GM12878 (cell line): ENCODE data around the gene BORCS5. TPM values are rescaled to one million over a fixed set of nuclear protein-coding genes. Genes with fewer than 3 reads are reported as not detected.

Source experiments
- ATAC-seq: fragments of 200-7000 bp; cut with Tn5 transposase; 3 replicates; pipeline ENCODE4 v1.9.1; 2020; ENCODE audit warnings: mild to moderate bottlenecking, moderate library complexity
- BruUV-seq: library from RNA; stranded (reverse); fragments of 400-500 nt; replicated peaks from 2 replicates; lab custom pipeline; 2021; lab: Mats Ljungman, UMichigan
- CTCF ChIA-PET: fragments of 300-600 bp; sonication (Branson Sonifier 250); formaldehyde crosslinking; extraction: SDS; loops from one replicate; lab custom pipeline; 2021; ENCODE audit warnings: inconsistent platforms; lab: Yijun Ruan, JAX
- POLR2A ChIA-PET: fragments of 350-600 bp; formaldehyde crosslinking; extraction: SDS; loops from one replicate; lab custom pipeline; 2021; ENCODE audit warnings: inconsistent platforms; lab: Charles Lee
- RAD21 ChIA-PET: fragments of 300-600 bp; sonication (Branson Sonifier 250); formaldehyde crosslinking; loops from one replicate; lab custom pipeline; 2023; ENCODE audit warnings: antibody characterized with exemption; ENCODE audit not compliant: unreplicated experiment; lab: Charles Lee
- SMC1A ChIA-PET: fragments of 300-600 bp; sonication (Branson Sonifier 250); formaldehyde crosslinking; loops from one replicate; lab custom pipeline; 2023; ENCODE audit not compliant: unreplicated experiment, uncharacterized antibody; lab: Charles Lee
- DNase-seq: peaks from one replicate; pipeline ENCODE4 v3.0.0-alpha.2; 2011; ENCODE audit warnings: low read depth, low spot score
- FAIRE-seq: peaks from 3 replicates; lab custom pipeline; 2011; peaks lifted over from hg19 to GRCh38; lab: Jason Lieb, UNC
- H2AFZ ChIP-seq: 2 replicates; pipeline ENCODE4 v1.6.0; 2011; ENCODE audit warnings: low read depth, low read length, control low read depth; ENCODE audit not compliant: control insufficient read depth
- H3K27ac ChIP-seq: 2 replicates; pipeline ENCODE4 v1.5.1; 2011; ENCODE audit warnings: control low read depth; ENCODE audit not compliant: control insufficient read depth, insufficient read depth
- H3K27me3 ChIP-seq, 2 experiments: replicated peaks in 1 of 2; 2 replicates each; pipeline versions ENCODE4 v1.6.0 to v1.6.1; 2011; ENCODE audit warnings: low read length in 1 of 2; ENCODE audit not compliant: control insufficient read depth in 2 of 2, insufficient read depth in 2 of 2
- H3K36me3 ChIP-seq, 2 experiments: 2 replicates each; pipeline ENCODE4 v1.5.1; 2011; ENCODE audit warnings: low read length in 1 of 2; ENCODE audit not compliant: control insufficient read depth in 2 of 2, insufficient read depth in 2 of 2
- H3K4me1 ChIP-seq: 2 replicates; pipeline ENCODE4 v1.6.1; 2011; ENCODE audit warnings: mild to moderate bottlenecking, low read length, moderate library complexity, mixed read lengths; ENCODE audit not compliant: control insufficient read depth, insufficient read depth
- H3K4me2 ChIP-seq: 2 replicates; pipeline ENCODE4 v1.6.0; 2011; ENCODE audit warnings: control low read depth; ENCODE audit not compliant: control insufficient read depth, insufficient read depth
- H3K4me3 ChIP-seq: fragments of 200-600 bp; sonication (generic); 2 replicates; pipeline ENCODE4 v1.5.1; 2016
- H3K79me2 ChIP-seq: 2 replicates; pipeline ENCODE4 v1.6.0; 2011; ENCODE audit warnings: low read length; ENCODE audit not compliant: control insufficient read depth, insufficient read depth
- H3K9ac ChIP-seq: 2 replicates; pipeline ENCODE4 v1.8.0; 2011; ENCODE audit warnings: low read length, control low read depth, mixed read lengths; ENCODE audit not compliant: control insufficient read depth, insufficient read depth
- H3K9me3 ChIP-seq: replicated peaks from 3 replicates; pipeline ENCODE4 v1.5.1; 2011; ENCODE audit warnings: mild to moderate bottlenecking, low read length; ENCODE audit not compliant: control insufficient read depth, insufficient read depth
- H4K20me1 ChIP-seq: 2 replicates; pipeline ENCODE4 v1.6.0; 2011; ENCODE audit not compliant: control insufficient read depth, insufficient read depth
- ATF7 ChIP-seq: fragments of 450-650 bp; IDR thresholded peaks from 2 replicates; pipeline ENCODE4 v1.6.1; 2016; ENCODE audit warnings: low read depth, mild to moderate bottlenecking
- CEBPB ChIP-seq, 2 experiments: fragments of 150-350 bp in 1 of 2; IDR thresholded peaks; 2 replicates each; pipeline ENCODE4 v1.6.1; 2012 to 2014; ENCODE audit warnings: low read depth in 2 of 2, low read length in 2 of 2, borderline replicate concordance in 1 of 2, inconsistent platforms in 1 of 2
- POU2F2 ChIP-seq: IDR thresholded peaks from 3 replicates; pipeline ENCODE4 v1.6.1; 2011; ENCODE audit warnings: low read depth, mild to moderate bottlenecking, low read length, borderline replicate concordance
- RAD51 ChIP-seq: fragments of 450-650 bp; IDR thresholded peaks from 2 replicates; pipeline ENCODE4 v1.6.1; 2016; ENCODE audit warnings: moderate library complexity, mild to moderate bottlenecking, inconsistent platforms
- RUNX3 ChIP-seq: IDR thresholded peaks from 2 replicates; pipeline ENCODE4 v1.6.1; 2012; ENCODE audit warnings: low read length, inconsistent platforms
- SUPT20H ChIP-seq: IDR thresholded peaks from 2 replicates; pipeline ENCODE4 v1.6.1; 2011; ENCODE audit warnings: low read depth, mild to moderate bottlenecking, low read length, moderate library complexity, borderline replicate concordance; ENCODE audit not compliant: control insufficient read depth
- ZNF622 ChIP-seq: fragments of 450-650 bp; IDR thresholded peaks from 2 replicates; pipeline ENCODE4 v1.6.1; 2017; ENCODE audit warnings: mild to moderate bottlenecking, inconsistent platforms
- WGBS: methylation state at CpG from one replicate; pipeline ENCODE4 v1.1.6; 2016; ENCODE audit warnings: low lambda C conversion rate; ENCODE audit not compliant: insufficient replicate concordance, insufficient coverage; ENCODE audit errors: missing lambda C conversion rate; 5-methylcytosine and 5-hydroxymethylcytosine counted together
- in situ Hi-C: fragments of 300-500 bp; cut with MboI; formaldehyde crosslinking; loops from 9 replicates; pipeline ENCODE4 v1.14.3; 2018; ENCODE audit warnings: mixed read lengths
- intact Hi-C: fragments of 100-400 bp; cut with micrococcal nuclease; formaldehyde crosslinking; loops from one replicate; pipeline ENCODE4 v1.14.2; 2022; ENCODE audit not compliant: unreplicated experiment
- polyA plus RNA-seq, 11 experiments: library from polyadenylated mRNA; depleted of rRNA in 4 of 11; unstranded in 6 of 11; stranded (reverse) in 5 of 11; fragments of >200 nt; fragmentation: Nextera tagmentation in 4 of 11; fragmentation: Illumina TruSeq in 1 of 11; extraction: Ambion mirVana in 4 of 11; extraction: Trizol in 1 of 11; gene quantifications; 1 replicate in 1 of 11; 2 replicates in 10 of 11; pipeline versions ENCODE4 v1.2.1 to v1.2.3, GENCODE V29; 2011 to 2016; ENCODE audit warnings: inconsistent platforms in 2 of 11, missing spikeins in 2 of 11, low read depth in 1 of 11
- total RNA-seq, 4 experiments: library from RNA; depleted of rRNA in 3 of 4; stranded (reverse); fragments of >200 nt in 3 of 4; fragmentation: Illumina TruSeq in 1 of 4; extraction: Trizol in 1 of 4; gene quantifications; 2 replicates each; pipeline versions ENCODE4 v1.2.1 to v1.2.3, GENCODE V29; 2013 to 2021
- TF ChIP-seq, protein P1 (sequence below): fragments of 450-650 bp; formaldehyde crosslinking; IDR thresholded peaks from 2 replicates; pipeline ENCODE4 v1.4.0; 2022; ENCODE audit warnings: mild to moderate bottlenecking, moderate library complexity

BORCS5 gene
- total and polyA plus RNA-seq, 10 of the 15 experiments (the other 5 are each of a cell fraction or from before 2014, with no cell fraction given) = 1.4 to 39.7 (median 16.1) TPM

DNA sequence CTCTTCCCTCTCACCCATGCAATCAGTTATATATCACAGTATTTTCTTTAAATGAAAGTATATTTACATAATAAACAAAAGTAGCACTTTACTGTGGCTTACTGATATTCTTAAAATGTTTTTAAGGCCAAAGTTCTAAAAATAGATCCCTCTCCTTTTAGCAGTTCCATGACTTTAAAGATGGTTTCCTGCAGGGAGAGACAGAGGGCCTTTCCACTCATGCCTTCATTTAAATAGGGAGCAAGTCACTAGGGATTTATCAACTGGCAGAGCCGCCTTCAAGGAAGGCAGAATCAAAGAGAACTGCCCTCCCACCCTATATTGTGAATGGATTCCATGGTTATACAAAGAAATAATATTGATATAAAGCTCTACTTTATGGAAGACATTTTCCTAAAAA is 150.2 kb downstream of the BORCS5 start (continued):
- TF ChIP-seq SUPT20H (no peak), CEBPB (IDR thresholded peaks at IDR 0.05; ENCODE audit: borderline replicate concordance in 1 of 2, low read depth in 2 of 2, low read length in 2 of 2) (no peak), ATF7 (no peak), RUNX3 (no peak), POU2F2 (no peak), ZNF622 (no peak)

DNA sequence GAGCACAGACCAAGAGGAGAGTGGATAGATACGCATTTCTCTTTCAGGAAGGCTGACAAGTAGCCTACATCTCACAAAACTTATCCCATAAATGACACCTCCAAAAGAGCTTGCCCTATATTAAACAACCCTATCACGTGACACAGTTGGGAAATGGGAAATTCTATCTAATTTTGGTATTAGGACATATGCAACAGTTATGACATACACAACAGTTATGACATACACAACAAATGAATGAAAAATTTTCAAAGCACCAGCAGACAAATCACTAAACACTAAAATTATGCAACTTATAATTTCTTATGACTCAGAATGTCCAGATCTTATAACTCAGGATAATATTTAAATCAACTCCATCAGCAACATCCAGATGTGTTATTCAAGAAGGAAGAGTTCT is 151.7 kb downstream of the BORCS5 start:
- CTCF ChIA-PET = interaction anchor here (1.7 kb wide), 1 partner anchor 9 kb away, joined by 4 read pairs; no protein-coding TSS in a partner anchor
- Histone ChIP-seq H3K27ac (no peak overlapping the region), H3K4me1 (peaks cover 29% of the 10 kb centered on the region), H2AFZ (no peak overlapping the region), H3K9ac (no peak overlapping the region), H3K27me3 (no peaks in the 10 kb centered on the region), H3K4me3 (no peak overlapping the region), H4K20me1 (no peaks in the 10 kb centered on the region), H3K36me3 (peaks cover 0 to 3% of the 10 kb centered on the region in 2 experiments; a peak in 1 of 4 replicates), H3K4me2 (no peak overlapping the region), H3K9me3 (no peaks in the 10 kb centered on the region), H3K79me2 (peaks cover 37% of the 10 kb centered on the region)
- intact Hi-C loops (loop anchor here (5.0 kb wide), 2 partner anchors 54 to 194 kb away; partner anchors contain the start of gene DUSP16), in situ Hi-C loops (no loop called here)
- POLR2A ChIA-PET = interaction anchor here (0.6 to 2.3 kb wide), 4 partner anchors 11 to 98 kb away, joined by 3 to 9 read pairs (median 4); no protein-coding TSS in a partner anchor
- no peak for FAIRE-seq
- WGBS = 98% methylated on average over 2 of the region's 2 CpGs
- RAD21 ChIA-PET = interaction anchor here (1.2 to 1.9 kb wide), 3 partner anchors 24 to 75 kb away, joined by 4 to 8 read pairs (median 5); no protein-coding TSS in a partner anchor
- no TSS peak for BruUV-seq
- DNase-seq = no peak
- SMC1A ChIA-PET = interaction anchor here (0.6 to 4.0 kb wide), 7 partner anchors 12 to 193 kb away, joined by 3 to 16 read pairs (median 4); partner anchors contain the start of gene DUSP16
- peak; percentile 60 for TF ChIP-seq RAD51
- TF ChIP-seq, protein P1, sequence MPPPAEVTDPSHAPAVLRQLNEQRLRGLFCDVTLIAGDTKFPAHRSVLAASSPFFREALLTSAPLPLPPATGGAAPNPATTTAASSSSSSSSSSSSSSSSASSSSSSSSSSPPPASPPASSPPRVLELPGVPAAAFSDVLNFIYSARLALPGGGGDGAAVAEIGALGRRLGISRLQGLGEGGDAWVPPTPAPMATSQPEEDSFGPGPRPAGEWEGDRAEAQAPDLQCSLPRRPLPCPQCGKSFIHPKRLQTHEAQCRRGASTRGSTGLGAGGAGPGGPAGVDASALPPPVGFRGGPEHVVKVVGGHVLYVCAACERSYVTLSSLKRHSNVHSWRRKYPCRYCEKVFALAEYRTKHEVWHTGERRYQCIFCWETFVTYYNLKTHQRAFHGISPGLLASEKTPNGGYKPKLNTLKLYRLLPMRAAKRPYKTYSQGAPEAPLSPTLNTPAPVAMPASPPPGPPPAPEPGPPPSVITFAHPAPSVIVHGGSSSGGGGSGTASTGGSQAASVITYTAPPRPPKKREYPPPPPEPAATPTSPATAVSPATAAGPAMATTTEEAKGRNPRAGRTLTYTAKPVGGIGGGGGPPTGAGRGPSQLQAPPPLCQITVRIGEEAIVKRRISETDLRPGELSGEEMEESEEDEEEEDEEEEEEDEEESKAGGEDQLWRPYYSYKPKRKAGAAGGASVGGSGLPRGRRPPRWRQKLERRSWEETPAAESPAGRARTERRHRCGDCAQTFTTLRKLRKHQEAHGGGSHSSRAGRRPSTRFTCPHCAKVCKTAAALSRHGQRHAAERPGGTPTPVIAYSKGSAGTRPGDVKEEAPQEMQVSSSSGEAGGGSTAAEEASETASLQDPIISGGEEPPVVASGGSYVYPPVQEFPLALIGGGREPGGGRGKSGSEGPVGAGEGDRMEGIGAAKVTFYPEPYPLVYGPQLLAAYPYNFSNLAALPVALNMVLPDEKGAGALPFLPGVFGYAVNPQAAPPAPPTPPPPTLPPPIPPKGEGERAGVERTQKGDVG = no peak
- no peak for ATAC-seq
